Activated CD4-positive, alpha-beta T cell treated with anti-CD3 and anti-CD28 coated beads, Interleukin-2, Interleukin-4, amounts not matched to agents 100 ng/mL and 50 ng/mL, durations not matched to agents 16 hours and 8 hours (primary cell): ENCODE data around the gene CCBE1.

Source experiments
- DNase-seq: peaks from one replicate; pipeline ENCODE4 v3.0.0-alpha.2; 2020; ENCODE audit warnings: low spot score

Gene CCBE1

DNA sequence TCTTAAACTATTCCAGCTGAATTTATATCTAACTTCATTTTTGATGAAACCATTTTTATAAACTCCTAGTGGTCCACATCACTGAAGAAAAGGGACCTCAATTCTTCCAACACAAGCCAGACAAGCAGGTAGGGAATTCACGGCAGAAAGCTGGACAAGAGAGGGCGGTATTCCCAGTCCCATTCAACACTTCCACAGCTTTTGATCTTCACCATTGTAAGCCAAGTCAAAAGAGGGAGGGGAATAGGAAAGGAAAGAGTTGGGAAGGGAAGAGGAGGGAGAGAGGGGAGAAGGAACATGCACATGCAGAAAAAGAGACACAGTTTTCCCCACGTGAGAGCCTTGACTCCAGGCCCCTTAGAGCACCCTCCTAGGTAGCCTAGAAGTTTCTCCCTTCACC lies 77.4 kb downstream of the CCBE1 start:
- no peak for DNase-seq

DNA sequence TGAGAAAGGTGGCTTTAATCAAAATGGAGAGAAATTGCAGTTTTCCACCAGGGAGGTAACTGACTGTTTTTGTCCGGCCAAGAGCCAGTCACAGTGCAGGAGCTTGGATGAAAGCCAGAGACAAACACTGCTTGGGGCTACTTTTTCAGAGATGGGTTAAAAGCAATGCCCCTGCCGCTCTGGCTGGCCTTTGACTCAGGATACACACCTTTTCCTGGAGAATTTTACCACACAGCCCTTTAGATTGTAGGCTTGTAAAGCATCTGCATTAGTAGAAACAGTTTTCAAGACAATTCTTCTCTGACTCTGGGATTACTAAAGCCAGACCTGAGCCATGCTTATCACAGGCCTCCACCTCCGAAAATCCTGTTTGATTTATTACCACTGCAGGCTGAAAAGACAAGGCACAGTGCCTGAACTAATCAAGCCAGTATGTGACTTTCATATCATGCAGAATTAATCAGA lies 79.7 kb downstream of the CCBE1 start:
- DNase-seq: no peak

- DNase-seq: no peak
Measured at GRCh38 chr18:59616501-59616900, 80.7 kb downstream of the CCBE1 start.

DNA sequence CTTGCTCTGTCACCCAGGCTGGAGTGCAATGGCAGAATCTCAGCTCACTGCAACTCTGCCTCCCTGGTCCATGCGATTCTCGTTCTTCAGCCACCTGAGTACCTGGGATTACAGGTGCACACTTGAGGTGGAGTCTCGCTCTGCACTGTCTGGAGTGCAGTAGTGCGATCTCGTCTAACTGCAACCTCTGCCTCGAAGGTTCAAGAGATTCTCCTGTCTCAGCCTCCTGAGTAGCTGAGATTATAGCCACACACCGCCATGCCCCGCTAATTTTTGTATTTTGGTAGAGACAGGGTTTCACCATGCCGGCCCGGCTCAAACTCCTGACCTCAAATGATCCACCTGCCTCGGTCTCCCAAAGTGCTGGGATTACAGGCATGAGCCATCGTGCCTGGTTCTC lies 83.3 kb downstream of the CCBE1 start:
- DNase-seq: no peak

DNA sequence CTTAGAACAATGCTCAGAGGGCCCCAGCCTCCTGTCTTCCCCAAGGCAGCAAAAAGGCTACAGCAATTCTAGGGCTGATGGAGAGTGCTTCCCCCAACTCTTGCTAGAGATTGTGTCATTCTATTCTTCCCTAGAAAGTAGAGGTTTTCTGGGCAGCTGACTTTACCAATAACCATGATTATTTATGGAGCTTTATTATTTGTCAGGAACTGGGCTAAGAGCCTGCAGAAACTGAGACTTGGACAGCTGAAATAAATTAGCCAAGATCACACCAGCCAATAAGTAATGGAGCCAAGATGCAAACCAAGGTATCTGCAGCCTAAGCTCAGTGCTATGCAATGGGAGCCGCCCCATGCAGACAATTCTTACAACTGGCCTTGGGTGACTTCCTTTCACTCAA lies 84.8 kb downstream of the CCBE1 start:
- DNase-seq: no peak

GRCh38 chr18:59610546-59611140 lies 86.6 kb downstream of the CCBE1 start:
- no peak for DNase-seq

- DNase-seq: no peak
Measured at GRCh38 chr18:59609654-59610053, 87.6 kb downstream of the CCBE1 start.

DNA sequence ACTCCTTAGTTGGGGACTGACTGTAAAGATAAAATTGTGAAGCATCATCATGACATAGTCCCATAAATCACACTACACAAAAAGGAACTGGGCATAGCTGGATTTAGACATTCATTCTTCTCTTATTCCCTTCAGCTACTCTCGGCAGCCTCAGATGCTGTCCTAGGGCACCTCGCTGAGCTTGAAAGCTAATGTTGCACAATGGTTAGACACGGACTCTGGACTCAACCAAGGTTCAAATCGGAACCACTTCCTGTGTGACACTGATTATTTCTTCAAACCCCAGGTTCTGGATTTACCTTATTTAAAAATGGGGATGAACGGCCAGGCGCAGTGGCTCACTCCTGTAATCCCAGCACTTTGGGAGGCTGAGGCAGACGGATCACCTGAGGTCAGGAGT lies 89.8 kb downstream of the CCBE1 start:
- no peak for DNase-seq

DNA sequence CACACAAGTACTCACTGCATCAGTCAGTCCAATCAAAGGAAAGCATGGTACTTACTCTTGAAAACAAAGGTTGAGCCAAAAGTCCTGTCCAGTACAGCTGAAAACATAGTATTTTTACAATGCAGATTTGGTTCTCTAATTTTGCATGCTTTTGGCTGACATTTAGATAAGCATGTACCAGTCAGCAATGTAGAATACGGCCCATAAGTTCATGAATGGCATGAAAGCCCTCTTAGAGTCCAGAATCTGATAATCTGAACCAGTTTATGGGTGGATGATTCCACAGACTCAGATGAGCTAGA lies 90.2 kb downstream of the CCBE1 start:
- DNase-seq: no peak

- DNase-seq: no peak
Measured at GRCh38 chr18:59606193-59607077, 90.8 kb downstream of the CCBE1 start.

GRCh38 chr18:59605633-59606192 lies 91.5 kb downstream of the CCBE1 start:
- DNase-seq: no peak

GRCh38 chr18:59604877-59605276 lies 92.3 kb downstream of the CCBE1 start:
- DNase-seq: no peak

DNA sequence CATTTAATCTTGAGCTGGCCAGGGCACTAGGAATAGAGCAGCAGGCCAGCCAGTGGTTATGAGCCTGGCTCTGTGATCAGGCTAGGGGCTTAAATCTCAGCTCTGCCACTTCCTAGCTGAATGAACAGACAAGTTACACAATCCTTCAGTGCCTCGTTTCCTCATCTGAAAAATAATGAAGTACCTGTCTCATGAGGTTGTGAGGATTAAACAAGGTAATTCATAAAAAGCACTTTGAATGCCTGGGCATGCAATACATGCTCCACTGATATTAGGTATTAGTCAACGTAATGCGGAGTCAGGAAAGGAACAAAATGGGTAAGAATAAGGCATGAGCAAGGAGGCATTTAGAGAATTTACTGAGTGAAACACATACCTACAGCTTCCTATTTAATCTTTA lies 100.2 kb downstream of the CCBE1 start:
- DNase-seq: no peak

DNA sequence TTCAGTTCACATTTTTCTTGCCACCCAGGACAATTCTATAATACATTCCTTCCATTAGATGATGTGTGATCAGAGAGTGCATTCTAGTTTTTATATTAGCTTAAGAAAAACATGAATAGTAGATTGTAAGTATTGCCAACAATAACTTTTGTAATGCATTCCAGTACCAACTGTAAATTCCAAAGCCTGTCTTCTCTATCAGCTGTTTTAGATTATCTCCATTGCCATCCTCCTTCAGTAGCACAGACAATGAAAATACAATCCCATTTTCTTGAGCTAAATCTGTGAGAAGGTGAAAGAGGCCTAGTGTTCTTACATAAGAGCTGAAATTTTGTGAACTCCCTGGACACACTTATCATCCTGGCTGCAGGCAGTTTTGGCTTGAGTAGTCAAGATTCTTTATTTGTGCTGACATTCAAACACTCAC lies 103.9 kb downstream of the CCBE1 start:
- no peak for DNase-seq

DNA sequence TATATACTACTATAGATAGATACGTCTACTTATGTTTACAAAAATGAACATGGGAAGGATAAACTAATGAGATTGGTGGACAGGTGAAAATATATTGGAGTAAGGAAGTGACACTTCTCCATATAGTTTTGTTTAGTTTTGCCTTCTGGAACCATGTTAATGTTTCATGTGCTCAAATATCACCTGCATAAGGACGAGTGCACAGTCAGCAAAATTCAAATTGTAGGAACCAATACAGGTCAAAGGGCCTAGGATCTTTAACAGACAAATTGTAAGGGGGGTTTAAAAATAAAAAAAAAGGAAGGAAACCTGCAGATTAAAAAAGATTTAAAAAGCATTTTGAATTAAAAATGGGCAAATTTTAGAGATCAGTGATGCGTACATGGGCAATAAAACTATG lies 104.6 kb downstream of the CCBE1 start:
- DNase-seq: no peak

- no peak for DNase-seq
Measured at GRCh38 chr18:59582395-59582794, 114.8 kb downstream of the CCBE1 start.

GRCh38 chr18:59579509-59579908 lies 117.7 kb downstream of the CCBE1 start:
- no peak for DNase-seq

- no peak for DNase-seq
Measured at GRCh38 chr18:59577386-59577655, 119.9 kb downstream of the CCBE1 start.

DNA sequence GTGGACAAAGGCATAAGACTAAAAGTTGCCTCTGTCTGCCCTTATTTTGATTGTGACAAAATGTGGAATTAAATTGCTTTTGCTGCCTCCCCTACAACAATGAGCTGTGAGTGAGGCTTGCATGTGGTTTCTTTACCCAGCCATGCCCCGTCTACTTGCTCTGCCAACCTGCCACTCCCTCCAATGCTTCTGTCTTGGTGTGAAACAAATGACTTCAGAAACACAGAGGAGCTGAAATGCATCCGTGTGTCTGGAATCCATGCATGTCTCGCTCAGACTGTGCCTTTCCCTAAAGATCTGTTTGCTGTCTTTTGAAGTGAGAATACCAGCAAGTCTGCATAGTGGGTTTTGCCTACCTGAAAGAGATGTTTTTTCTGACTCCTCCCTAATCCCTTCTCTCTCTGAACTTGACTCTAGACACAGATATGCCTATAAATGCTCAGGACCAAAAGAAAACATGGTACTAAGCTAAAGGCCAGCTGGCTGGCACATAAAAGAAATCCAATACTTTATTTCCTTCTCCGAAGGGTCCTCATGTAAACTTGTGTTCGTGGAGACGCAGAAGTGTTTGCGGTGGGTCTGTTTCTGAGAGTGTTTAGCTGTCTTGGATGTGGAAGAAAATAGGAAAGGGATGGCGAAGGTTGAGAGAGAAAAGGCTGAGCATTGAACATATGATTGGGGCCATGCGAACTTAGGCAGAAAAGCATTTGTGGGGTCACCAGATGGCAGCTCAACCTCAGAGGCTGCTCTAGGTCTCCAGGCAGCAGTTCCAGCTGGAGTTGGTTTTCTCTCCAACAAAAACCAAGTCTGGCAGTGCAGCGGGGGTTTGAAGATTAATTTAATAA lies 120.5 kb downstream of the CCBE1 start:
- DNase-seq: no peak

DNA sequence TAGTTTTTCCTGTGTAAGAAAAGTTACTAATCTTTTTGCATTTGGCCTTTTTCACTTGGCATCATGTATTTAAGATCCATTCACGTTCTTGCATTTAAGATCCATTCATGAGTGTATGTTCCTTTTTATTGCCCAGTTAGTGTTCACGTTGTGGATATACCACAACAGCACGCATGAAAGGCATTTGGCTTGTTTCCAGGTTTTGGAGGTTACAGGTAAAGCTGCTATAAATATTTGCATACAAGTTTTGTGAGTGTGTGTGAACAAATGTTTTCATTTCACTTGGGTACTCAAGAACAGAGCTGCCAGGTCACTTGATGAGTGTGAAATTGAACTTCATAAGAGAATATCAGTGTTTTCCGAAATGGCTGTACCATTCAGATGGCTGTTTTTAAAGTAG lies 121.2 kb downstream of the CCBE1 start:
- DNase-seq: no peak

- DNase-seq: no peak
Measured at GRCh38 chr18:59573962-59574361, 123.3 kb downstream of the CCBE1 start.

DNA sequence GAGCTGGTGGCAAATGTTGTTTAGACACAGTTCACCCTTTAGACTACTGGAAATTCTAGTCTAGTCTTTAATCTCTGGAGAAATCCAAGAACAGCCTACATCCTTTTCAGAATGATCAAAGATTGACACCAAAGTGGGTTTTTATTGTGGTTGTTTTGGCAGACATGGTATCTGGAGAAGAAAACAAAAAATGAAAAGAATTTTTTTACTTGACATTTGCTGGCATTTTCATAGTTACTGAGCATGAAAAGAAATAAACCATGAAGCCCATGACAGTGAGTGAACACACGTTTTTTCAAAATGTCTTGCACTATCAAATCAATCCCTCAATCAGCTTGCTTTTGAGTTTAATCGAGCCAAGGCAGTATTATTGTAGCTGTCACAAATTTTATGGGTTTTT lies 125.3 kb downstream of the CCBE1 start:
- DNase-seq: no peak

GRCh38 chr18:59570796-59571195 lies 126.4 kb downstream of the CCBE1 start:
- no peak for DNase-seq
